ENCODE data around the gene CCDC27.

GRCh38 chr1:3770047-3770765 is 18.0 kb downstream of the CCDC27 start:
- TF ChIP-seq POLR2A (IDR thresholded peaks at IDR 0.05; ENCODE audit: low read length) (no peak), GATA1 (IDR thresholded peaks at IDR 0.05; ENCODE audit: low read depth, low read length) (no peak)
